T-helper 17 cell (primary cell): ENCODE results near the gene MSI2. TPM values are rescaled to one million over a fixed set of nuclear protein-coding genes. Genes with fewer than 3 reads are reported as not detected.

Experiments
- ATAC-seq: fragments of 150-1000 bp; cut with Tn5 transposase; 2 replicates; pipeline ENCODE4 v1.10.0; 2021; ENCODE audit warnings: mild to moderate bottlenecking, moderate library complexity
- DNase-seq, 3 donors: peaks; one replicate each; pipeline versions ENCODE4 v3.0.0 to v3.0.0-alpha.2; 2020 to 2021
- H3K9me3 ChIP-seq: one replicate; pipeline ENCODE4 v1.7.0; 2013; ENCODE audit warnings: low read length, mild to moderate bottlenecking; ENCODE audit not compliant: control insufficient read depth, poor library complexity, severe bottlenecking
- H3K27ac Mint-ChIP-seq: one replicate; pipeline ENCODE4 v1.8.0; 2022; ENCODE audit warnings: mild to moderate bottlenecking, moderate library complexity, mixed read lengths
- H3K27me3 Mint-ChIP-seq: one replicate; pipeline ENCODE4 v1.8.0; 2022; ENCODE audit warnings: mixed read lengths
- H3K36me3 Mint-ChIP-seq: one replicate; pipeline ENCODE4 v1.8.0; 2022; ENCODE audit warnings: low read depth, mixed read lengths
- H3K4me1 Mint-ChIP-seq: one replicate; pipeline ENCODE4 v1.8.0; 2022; ENCODE audit warnings: mild to moderate bottlenecking, mixed read lengths
- H3K4me3 Mint-ChIP-seq: one replicate; pipeline ENCODE4 v1.8.0; 2022; ENCODE audit warnings: mild to moderate bottlenecking, moderate library complexity, mixed read lengths
- total RNA-seq, 4 donors: library from RNA in 2 of 4; stranded (reverse) in 2 of 4; gene quantifications; one replicate each; pipeline ENCODE4 v1.2.3 and lab custom pipeline; 2022 to 2026

MSI2 gene
- total RNA-seq, 2 donors from 2014 or later, result 148 to 151 TPM

- Mint-ChIP-seq H3K27me3 (no peaks in the 10 kb centered on the region), H3K4me1 (peaks cover 38% of the 10 kb centered on the region), H3K27ac (no peak overlapping the region), H3K36me3 (peaks cover 2% of the 10 kb centered on the region), H3K4me3 (no peak overlapping the region)
- H3K9me3 ChIP-seq, result no peaks in the 10 kb centered on the region
- ATAC-seq (no peak), DNase-seq (no peak)
These were observed 288.6 kb downstream of the MSI2 start for GRCh38 chr17:57544834-57545463.

- Mint-ChIP-seq H3K36me3 (peaks cover 2% of the 10 kb centered on the region), H3K4me1 (peaks cover 38% of the 10 kb centered on the region), H3K27ac (peak overlapping the region; percentile 55), H3K4me3 (no peak overlapping the region), H3K27me3 (no peaks in the 10 kb centered on the region)
- no peak for DNase-seq
- no peak for ATAC-seq
- H3K9me3 ChIP-seq, result no peaks in the 10 kb centered on the region
These were observed 289.5 kb downstream of the MSI2 start for GRCh38 chr17:57545731-57546342.

GRCh38 chr17:57548421-57549410, 292.4 kb downstream of the MSI2 start:
- Mint-ChIP-seq H3K4me1 (peaks cover 42% of the 10 kb centered on the region), H3K27me3 (no peaks in the 10 kb centered on the region), H3K36me3 (no peaks in the 10 kb centered on the region), H3K27ac (peak overlapping the region; percentile 51), H3K4me3 (peak overlapping the region; percentile 47)
- H3K9me3 ChIP-seq, result no peaks in the 10 kb centered on the region
- ATAC-seq (no peak), DNase-seq (no peak)

GRCh38 chr17:57549468-57549867, 293.1 kb downstream of the MSI2 start:
- Mint-ChIP-seq H3K4me3 (no peak overlapping the region), H3K4me1 (peaks cover 37% of the 10 kb centered on the region), H3K27me3 (no peaks in the 10 kb centered on the region), H3K36me3 (no peaks in the 10 kb centered on the region), H3K27ac (peak overlapping the region; percentile 51)
- H3K9me3 ChIP-seq, result no peaks in the 10 kb centered on the region
- ATAC-seq (no peak), DNase-seq (no peak)

GRCh38 chr17:57550016-57550415, 293.7 kb downstream of the MSI2 start:
- no peaks in the 10 kb centered on the region for H3K9me3 ChIP-seq
- H3K4me3 Mint-ChIP-seq, result no peak overlapping the region

GRCh38 chr17:57550668-57551315, 294.5 kb downstream of the MSI2 start:
- peak overlapping the region; percentile 47 for H3K27ac Mint-ChIP-seq

More at GRCh38 chr17:57550016-57550415, 293.7 kb downstream of the MSI2 start:
- Mint-ChIP-seq H3K36me3 (no peaks in the 10 kb centered on the region), H3K4me1 (peaks cover 37% of the 10 kb centered on the region), H3K27ac (no peak overlapping the region), H3K27me3 (no peaks in the 10 kb centered on the region)
- ATAC-seq, result no peak
- DNase-seq, result no peak

GRCh38 chr17:57551321-57552079, 295.2 kb downstream of the MSI2 start:
- Mint-ChIP-seq H3K36me3 (no peaks in the 10 kb centered on the region), H3K27ac (peak overlapping the region; percentile 47), H3K4me1 (peaks cover 38% of the 10 kb centered on the region), H3K27me3 (no peaks in the 10 kb centered on the region), H3K4me3 (no peak overlapping the region)
- H3K9me3 ChIP-seq, result no peaks in the 10 kb centered on the region
- ATAC-seq, result peak; percentile 83
- no peak for DNase-seq

More at GRCh38 chr17:57550668-57551315, 294.5 kb downstream of the MSI2 start:
- Mint-ChIP-seq H3K27me3 (no peaks in the 10 kb centered on the region), H3K4me3 (no peak overlapping the region), H3K36me3 (no peaks in the 10 kb centered on the region), H3K4me1 (peaks cover 38% of the 10 kb centered on the region)
- DNase-seq (no peak), ATAC-seq (no peak)
- H3K9me3 ChIP-seq, result no peaks in the 10 kb centered on the region

- no peaks in the 10 kb centered on the region for H3K9me3 ChIP-seq
- DNase-seq, result no peak
- Mint-ChIP-seq H3K4me3 (peak overlapping the region; percentile 28), H3K36me3 (no peaks in the 10 kb centered on the region), H3K27me3 (no peaks in the 10 kb centered on the region), H3K27ac (no peak overlapping the region), H3K4me1 (peaks cover 34% of the 10 kb centered on the region)
- ATAC-seq, result no peak
These were observed 295.8 kb downstream of the MSI2 start for GRCh38 chr17:57552114-57552624.

- no peaks in the 10 kb centered on the region for H3K36me3 Mint-ChIP-seq
- no peaks in the 10 kb centered on the region for H3K27me3 Mint-ChIP-seq
- H3K27ac Mint-ChIP-seq, result peak overlapping the region; percentile 29
- H3K4me3 Mint-ChIP-seq, result no peak overlapping the region
- H3K9me3 ChIP-seq, result no peaks in the 10 kb centered on the region
- peaks cover 27% of the 10 kb centered on the region for H3K4me1 Mint-ChIP-seq
- no peak for DNase-seq
- ATAC-seq, result no peak
These were observed 297.2 kb downstream of the MSI2 start for GRCh38 chr17:57553526-57553925.

GRCh38 chr17:57553991-57554825, 297.9 kb downstream of the MSI2 start:
- Mint-ChIP-seq H3K4me1 (peaks cover 26% of the 10 kb centered on the region), H3K36me3 (no peaks in the 10 kb centered on the region), H3K27me3 (no peaks in the 10 kb centered on the region), H3K4me3 (no peak overlapping the region), H3K27ac (peak overlapping the region; percentile 29)
- DNase-seq (no peak), ATAC-seq (no peak)
- H3K9me3 ChIP-seq, result no peaks in the 10 kb centered on the region

- H3K4me1 Mint-ChIP-seq, result peaks cover 20% of the 10 kb centered on the region
- DNase-seq (no peak), ATAC-seq (no peak)
- no peaks in the 10 kb centered on the region for H3K36me3 Mint-ChIP-seq
- H3K4me3 Mint-ChIP-seq, result no peak overlapping the region
- peak overlapping the region; percentile 9 for H3K27ac Mint-ChIP-seq
- no peaks in the 10 kb centered on the region for H3K27me3 Mint-ChIP-seq
- H3K9me3 ChIP-seq, result no peaks in the 10 kb centered on the region
These were observed 298.7 kb downstream of the MSI2 start for GRCh38 chr17:57554826-57555635.
